ENCODE measurements around the gene CELSR1.
"Not testable (repeated sequence)": the region's sequence is repeated elsewhere in the genome, so short reads cannot be mapped to it uniquely, and the experiment has no call there.

CELSR1 gene

DNA sequence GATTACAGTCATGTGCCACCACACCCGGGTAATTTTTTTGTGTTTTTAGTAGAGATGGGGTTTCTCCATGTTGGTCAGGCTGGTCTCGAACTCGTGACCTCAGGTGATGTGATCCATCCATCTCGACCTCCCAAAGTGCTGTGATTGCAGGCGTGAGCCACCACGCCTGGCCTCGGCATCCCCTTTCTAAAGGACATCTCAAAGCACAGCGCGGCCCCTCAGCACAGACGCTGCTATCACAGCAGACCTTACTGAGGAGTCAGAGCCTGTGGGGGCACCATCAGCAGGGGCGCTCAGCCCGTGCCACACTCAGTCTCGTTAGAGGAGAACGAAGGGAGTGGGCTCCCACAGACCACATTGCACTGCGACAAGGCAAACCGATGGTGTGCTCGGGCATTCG lies 19.4 kb downstream of the CELSR1 start:
- in situ Hi-C loops (cut with HindIII; ENCODE audit: low sequenced_read_pairs), result no loop called here
- DNase-seq (ENCODE audit: low read depth), result no peak
- H3K4me3 ChIP-seq (ENCODE audit: low read depth, low read length), result no peak overlapping the region
- TF ChIP-seq, protein P1, sequence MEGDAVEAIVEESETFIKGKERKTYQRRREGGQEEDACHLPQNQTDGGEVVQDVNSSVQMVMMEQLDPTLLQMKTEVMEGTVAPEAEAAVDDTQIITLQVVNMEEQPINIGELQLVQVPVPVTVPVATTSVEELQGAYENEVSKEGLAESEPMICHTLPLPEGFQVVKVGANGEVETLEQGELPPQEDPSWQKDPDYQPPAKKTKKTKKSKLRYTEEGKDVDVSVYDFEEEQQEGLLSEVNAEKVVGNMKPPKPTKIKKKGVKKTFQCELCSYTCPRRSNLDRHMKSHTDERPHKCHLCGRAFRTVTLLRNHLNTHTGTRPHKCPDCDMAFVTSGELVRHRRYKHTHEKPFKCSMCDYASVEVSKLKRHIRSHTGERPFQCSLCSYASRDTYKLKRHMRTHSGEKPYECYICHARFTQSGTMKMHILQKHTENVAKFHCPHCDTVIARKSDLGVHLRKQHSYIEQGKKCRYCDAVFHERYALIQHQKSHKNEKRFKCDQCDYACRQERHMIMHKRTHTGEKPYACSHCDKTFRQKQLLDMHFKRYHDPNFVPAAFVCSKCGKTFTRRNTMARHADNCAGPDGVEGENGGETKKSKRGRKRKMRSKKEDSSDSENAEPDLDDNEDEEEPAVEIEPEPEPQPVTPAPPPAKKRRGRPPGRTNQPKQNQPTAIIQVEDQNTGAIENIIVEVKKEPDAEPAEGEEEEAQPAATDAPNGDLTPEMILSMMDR (IDR thresholded peaks at IDR 0.05; ENCODE audit: low read depth, low read length, missing control alignments), result no peak

DNA sequence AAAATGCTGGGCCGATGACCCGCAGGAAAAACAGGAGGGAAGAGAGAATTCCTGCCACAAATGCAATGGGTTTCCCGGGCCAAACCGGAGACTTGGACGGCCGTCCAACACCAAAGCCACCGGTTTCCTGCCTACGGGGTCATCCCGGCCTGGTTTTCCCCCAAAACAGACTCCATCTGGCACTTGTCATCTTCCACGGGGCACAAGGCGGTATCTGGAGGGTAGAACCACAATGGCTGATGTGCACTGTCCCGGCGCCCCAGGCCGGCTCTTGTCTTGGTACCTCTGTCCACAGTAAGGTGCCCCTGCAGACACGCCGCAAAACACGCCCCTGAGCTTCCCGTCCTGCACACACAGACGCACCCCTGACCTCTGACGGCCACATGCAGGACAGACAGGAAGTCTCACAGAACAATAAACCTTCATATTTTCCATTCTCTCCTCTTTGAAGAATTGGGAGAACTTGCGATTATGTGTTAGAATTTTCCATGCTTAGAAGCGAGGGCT lies 20.1 kb downstream of the CELSR1 start:
- no peak for DNase-seq (ENCODE audit: low read depth)
- TF ChIP-seq, protein P1 (IDR thresholded peaks at IDR 0.05; ENCODE audit: low read depth, low read length, missing control alignments), result no peak
- in situ Hi-C loops (cut with HindIII; ENCODE audit: low sequenced_read_pairs), result no loop called here
- no peak overlapping the region for H3K4me3 ChIP-seq (ENCODE audit: low read depth, low read length)

DNA sequence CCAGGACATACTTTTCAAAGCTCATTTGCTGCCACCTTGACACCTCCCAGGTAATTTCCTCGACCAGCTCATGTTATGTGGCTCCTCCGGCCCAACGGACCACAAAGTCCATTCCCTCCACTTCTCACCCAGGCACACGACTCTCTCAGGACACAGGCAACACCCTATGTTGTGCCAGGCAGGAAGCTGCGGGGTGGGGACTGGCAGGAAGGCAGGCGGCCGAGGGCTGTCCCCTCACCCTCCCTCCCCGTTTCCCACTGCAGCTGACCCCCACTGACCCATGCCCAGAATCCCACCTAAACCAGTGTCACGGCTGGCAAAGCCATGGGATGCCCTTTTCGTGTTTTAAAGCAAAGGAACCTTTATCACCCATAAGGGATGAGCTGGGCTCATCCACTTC lies 20.8 kb downstream of the CELSR1 start:
- in situ Hi-C loops (cut with HindIII; ENCODE audit: low sequenced_read_pairs), result no loop called here
- TF ChIP-seq, protein P1 (IDR thresholded peaks at IDR 0.05; ENCODE audit: low read depth, low read length, missing control alignments), result no peak

GRCh38 chr22:46516112-46516487 lies 21.3 kb downstream of the CELSR1 start:
- in situ Hi-C loops (cut with HindIII; ENCODE audit: low sequenced_read_pairs); DNase-seq (ENCODE audit: low read depth): not testable (repeated sequence)

More for the DNA sequence above, 20.8 kb downstream of the CELSR1 start:
- H3K4me3 ChIP-seq (ENCODE audit: low read depth, low read length), result no peak overlapping the region
- no peak for DNase-seq (ENCODE audit: low read depth)

GRCh38 chr22:46515208-46516111 lies 22.0 kb downstream of the CELSR1 start:
- in situ Hi-C loops (cut with HindIII; ENCODE audit: low sequenced_read_pairs), result no loop called here
- H3K4me3 ChIP-seq (ENCODE audit: low read depth, low read length), result no peak overlapping the region
- no peak for DNase-seq (ENCODE audit: low read depth)
- TF ChIP-seq, protein P1 (IDR thresholded peaks at IDR 0.05; ENCODE audit: low read depth, low read length, missing control alignments), result no peak

More at GRCh38 chr22:46516112-46516487, 21.3 kb downstream of the CELSR1 start:
- not testable (repeated sequence) for H3K4me3 ChIP-seq (ENCODE audit: low read depth, low read length)

- TF ChIP-seq, protein P1 (IDR thresholded peaks at IDR 0.05; ENCODE audit: low read depth, low read length, missing control alignments), result no peak
- no peak for DNase-seq (ENCODE audit: low read depth)
- H3K4me3 ChIP-seq (ENCODE audit: low read depth, low read length), result no peak overlapping the region
- in situ Hi-C loops (cut with HindIII; ENCODE audit: low sequenced_read_pairs), result no loop called here
Measured at GRCh38 chr22:46514592-46515207, 22.7 kb downstream of the CELSR1 start.
